ENCODE results near the gene ARHGEF1. TPM values are rescaled to one million over a fixed set of nuclear protein-coding genes. Genes with fewer than 3 reads are reported as not detected.

ARHGEF1 gene
- total RNA-seq, 5 donors from 2014 or later (not counting 1 experiment from before 2014, with no cell fraction given): 1,130 to 1,360 (median 1,288) TPM

DNA sequence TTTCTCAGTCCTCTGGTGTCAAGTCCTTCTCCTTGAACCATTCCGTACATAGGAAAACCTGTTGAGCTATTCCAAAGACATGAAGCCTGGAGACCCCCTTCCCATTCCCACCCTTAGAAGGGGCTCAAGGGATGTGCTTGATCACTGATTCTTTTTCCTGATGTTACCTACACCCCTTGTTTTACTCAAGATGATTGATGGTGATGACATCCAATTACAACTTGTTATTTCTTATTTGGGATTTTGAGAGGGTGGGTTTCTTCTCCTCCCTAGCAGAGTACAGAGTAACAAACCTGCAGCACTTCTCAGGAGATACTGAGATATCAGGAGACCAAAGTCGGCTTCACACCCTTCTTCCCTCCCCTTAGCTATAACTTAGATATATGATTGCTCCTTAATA lies 29.6 kb upstream of the ARHGEF1 start:
- Mint-ChIP-seq H3K4me3 (no peak overlapping the region), H3K9me3 (no peaks in the 10 kb centered on the region), H3K36me3 (no peaks in the 10 kb centered on the region), H3K27ac (no peak overlapping the region), H3K4me1 (no peaks in the 10 kb centered on the region), H3K27me3 (peaks cover 2 to 3% of the 10 kb centered on the region in 2 donors)
- no CpG with 5 or more reads among the region's 2 CpGs for WGBS (ENCODE audit: insufficient coverage)
- H3K4me1 ChIP-seq (ENCODE audit: control insufficient read depth in 1 of 2, extremely low read depth in 1 of 2, insufficient read depth in 2 of 2, low read length in 2 of 2): no peaks in the 10 kb centered on the region
- POLR2A ChIA-PET: no interaction called here
- H3K27me3 ChIP-seq (replicated peaks in 1 of 2; ENCODE audit: control insufficient read depth in 2 of 2, extremely low read depth in 1 of 2, insufficient read depth in 2 of 2, low read length in 1 of 2): no peaks in the 10 kb centered on the region
- no peak overlapping the region for H3K27ac ChIP-seq (ENCODE audit: low read length)
- no peaks in the 10 kb centered on the region for H3K36me3 ChIP-seq (ENCODE audit: control insufficient read depth in 2 of 2, extremely low read depth in 1 of 2, insufficient read depth in 1 of 2, low read length in 1 of 2)
- DNase-seq: no peak
- CTCF ChIA-PET: interaction anchor here in 1 of 2 donors (1.4 kb wide), 1 partner anchor 17 kb away, joined by 3 read pairs; no protein-coding TSS in a partner anchor
- no peak for ATAC-seq (replicated peaks in 1 of 4)
- H3K9me3 ChIP-seq: no peaks in the 10 kb centered on the region
- H3K4me3 ChIP-seq (ENCODE audit: control insufficient read depth in 1 of 2, extremely low read depth in 1 of 2, low read length in 1 of 2): no peak overlapping the region

DNA sequence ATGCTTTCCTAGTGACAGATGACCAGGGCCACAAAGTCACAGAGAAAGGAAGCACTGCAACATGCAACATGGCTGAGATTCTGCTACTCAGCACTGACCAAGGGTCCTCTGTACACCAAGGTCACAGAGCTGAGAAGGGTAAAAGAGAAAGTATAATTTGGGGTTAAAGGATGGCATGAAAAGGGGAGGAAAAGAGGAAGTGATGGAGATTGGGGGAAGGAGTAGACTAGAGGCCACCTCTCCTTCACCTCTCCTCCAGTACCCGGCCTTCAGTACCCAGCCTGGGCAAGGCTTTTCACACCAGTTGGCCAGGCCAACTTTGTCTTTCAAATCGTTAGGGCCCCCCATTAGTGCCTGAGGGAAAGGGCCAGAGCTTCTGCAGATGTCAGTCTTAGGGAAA lies 29.2 kb upstream of the ARHGEF1 start:
- POLR2A ChIA-PET: no interaction called here
- no peak for DNase-seq
- no peak overlapping the region for H3K4me3 Mint-ChIP-seq
- H3K36me3 ChIP-seq (ENCODE audit: control insufficient read depth in 2 of 2, extremely low read depth in 1 of 2, insufficient read depth in 1 of 2, low read length in 1 of 2): no peaks in the 10 kb centered on the region
- WGBS (ENCODE audit: insufficient coverage): no CpG with 5 or more reads among the region's 2 CpGs
- no peaks in the 10 kb centered on the region for H3K9me3 ChIP-seq
- no peak overlapping the region for H3K27ac Mint-ChIP-seq
- CTCF ChIA-PET: no interaction called here
- peaks cover 2 to 3% of the 10 kb centered on the region in 2 donors for H3K27me3 Mint-ChIP-seq
- no peaks in the 10 kb centered on the region for H3K36me3 Mint-ChIP-seq
- H3K4me1 Mint-ChIP-seq: no peaks in the 10 kb centered on the region
- no peak overlapping the region for H3K4me3 ChIP-seq (ENCODE audit: control insufficient read depth in 1 of 2, extremely low read depth in 1 of 2, low read length in 1 of 2)
- ATAC-seq (replicated peaks in 1 of 4): no peak
- no peaks in the 10 kb centered on the region for H3K27me3 ChIP-seq (replicated peaks in 1 of 2; ENCODE audit: control insufficient read depth in 2 of 2, extremely low read depth in 1 of 2, insufficient read depth in 2 of 2, low read length in 1 of 2)
- H3K9me3 Mint-ChIP-seq: no peaks in the 10 kb centered on the region
- no peak overlapping the region for H3K27ac ChIP-seq (ENCODE audit: low read length)
- H3K4me1 ChIP-seq (ENCODE audit: control insufficient read depth in 1 of 2, extremely low read depth in 1 of 2, insufficient read depth in 2 of 2, low read length in 2 of 2): no peaks in the 10 kb centered on the region

DNA sequence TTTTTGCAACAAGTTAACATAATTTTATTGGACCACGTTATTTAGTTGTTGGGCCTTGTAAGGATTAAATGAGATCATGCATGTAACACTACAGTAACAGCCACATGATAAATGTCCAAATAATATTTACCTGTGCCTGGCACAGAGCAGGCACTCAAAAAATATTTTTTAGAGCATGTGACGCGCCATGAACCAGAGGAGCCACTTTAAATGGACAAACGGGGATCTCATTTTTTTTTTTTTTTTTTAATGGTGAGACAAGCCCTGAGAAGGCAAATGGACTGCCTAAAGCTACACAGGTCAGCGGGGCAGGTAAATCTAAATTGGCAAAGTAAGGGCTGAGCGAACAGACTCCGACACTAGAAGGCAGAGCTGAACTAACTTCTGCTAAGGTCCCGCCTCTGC lies 23.8 kb upstream of the ARHGEF1 start:
- DNase-seq (no peak), ATAC-seq (replicated peaks in 1 of 4) (no peak)
- CTCF ChIA-PET: interaction anchor here (0.6 to 3.0 kb wide), 11 partner anchors 12 to 176 kb away, joined by 3 to 15 read pairs (median 6); no protein-coding TSS in a partner anchor
- H3K27me3 ChIP-seq (replicated peaks in 1 of 2; ENCODE audit: control insufficient read depth in 2 of 2, extremely low read depth in 1 of 2, insufficient read depth in 2 of 2, low read length in 1 of 2): no peaks in the 10 kb centered on the region
- no peaks in the 10 kb centered on the region for H3K9me3 Mint-ChIP-seq
- H3K27me3 Mint-ChIP-seq: no peaks in the 10 kb centered on the region
- H3K9me3 ChIP-seq: no peaks in the 10 kb centered on the region
- H3K4me1 ChIP-seq (ENCODE audit: control insufficient read depth in 1 of 2, extremely low read depth in 1 of 2, insufficient read depth in 2 of 2, low read length in 2 of 2): peaks cover 27 to 42% of the 10 kb centered on the region in 2 experiments
- H3K4me3 ChIP-seq (ENCODE audit: control insufficient read depth in 1 of 2, extremely low read depth in 1 of 2, low read length in 1 of 2): peak overlapping the region; percentile 83 to 96
- POLR2A ChIA-PET: interaction anchor here (0.6 to 1.0 kb wide), 6 partner anchors 16 to 1099 kb away, joined by 3 to 9 read pairs (median 3); no protein-coding TSS in a partner anchor
- peak overlapping the region; percentile 80 to 95 (median 93) for H3K4me3 Mint-ChIP-seq
- H3K4me1 Mint-ChIP-seq: peaks cover 37 to 41% (median 39%) of the 10 kb centered on the region in 3 donors
- peaks cover 0 to 34% of the 10 kb centered on the region in 2 donors for H3K36me3 ChIP-seq (ENCODE audit: control insufficient read depth in 2 of 2, extremely low read depth in 1 of 2, insufficient read depth in 1 of 2, low read length in 1 of 2)
- H3K27ac Mint-ChIP-seq: peak overlapping the region; percentile 96 to 99
- peaks cover 30% of the 10 kb centered on the region for H3K36me3 Mint-ChIP-seq
- H3K27ac ChIP-seq (ENCODE audit: low read length): peak overlapping the region; percentile 88
- WGBS (ENCODE audit: insufficient coverage): 4% methylated on average over 7 of the region's 8 CpGs

DNA sequence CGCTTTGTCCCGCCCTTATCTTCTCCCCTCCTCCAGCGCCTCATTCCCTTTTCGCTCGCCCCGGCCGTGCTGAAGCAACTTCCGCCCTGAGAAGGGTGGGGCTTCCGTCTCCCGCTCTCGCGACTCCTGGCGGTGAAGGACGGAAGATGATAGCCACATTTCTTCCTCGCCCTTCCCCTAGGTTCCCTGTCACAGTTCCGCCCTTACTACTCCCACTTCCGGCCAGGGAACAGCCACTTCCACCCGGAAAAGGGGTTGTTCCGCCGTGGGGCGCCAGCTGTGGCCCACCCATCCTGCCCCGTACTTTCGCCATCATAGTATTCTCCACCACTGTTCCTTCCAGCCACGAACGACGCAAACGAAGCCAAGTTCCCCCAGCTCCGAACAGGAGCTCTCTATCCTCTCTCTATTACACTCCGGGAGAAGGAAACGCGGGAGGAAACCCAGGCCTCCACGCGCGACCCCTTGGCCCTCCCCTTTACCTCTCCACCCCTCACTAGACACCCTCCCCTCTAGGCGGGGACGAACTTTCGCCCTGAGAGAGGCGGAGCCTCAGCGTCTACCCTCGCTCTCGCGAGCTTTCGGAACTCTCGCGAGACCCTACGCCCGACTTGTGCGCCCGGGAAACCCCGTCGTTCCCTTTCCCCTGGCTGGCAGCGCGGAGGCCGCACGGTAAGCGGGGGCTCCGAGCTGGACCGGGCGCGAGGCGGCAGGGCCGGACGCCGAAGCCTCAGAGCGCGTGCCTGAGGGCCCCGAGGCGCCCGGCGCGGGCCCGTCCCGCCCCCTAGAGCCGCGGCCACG lies 23.2 kb upstream of the ARHGEF1 start, which contains the start of gene RPS19:
Gene RPS19 (plus strand): TSS at position 638 of the 801 bp plus-strand sequence. CDS start 520 bp downstream, outside the sequence.
- 0% methylated on average over 73 of the region's 76 CpGs for WGBS (ENCODE audit: insufficient coverage)
- peak; percentile 93 to 99 (median 97) for DNase-seq
- no peaks in the 10 kb centered on the region for H3K9me3 Mint-ChIP-seq

DNA sequence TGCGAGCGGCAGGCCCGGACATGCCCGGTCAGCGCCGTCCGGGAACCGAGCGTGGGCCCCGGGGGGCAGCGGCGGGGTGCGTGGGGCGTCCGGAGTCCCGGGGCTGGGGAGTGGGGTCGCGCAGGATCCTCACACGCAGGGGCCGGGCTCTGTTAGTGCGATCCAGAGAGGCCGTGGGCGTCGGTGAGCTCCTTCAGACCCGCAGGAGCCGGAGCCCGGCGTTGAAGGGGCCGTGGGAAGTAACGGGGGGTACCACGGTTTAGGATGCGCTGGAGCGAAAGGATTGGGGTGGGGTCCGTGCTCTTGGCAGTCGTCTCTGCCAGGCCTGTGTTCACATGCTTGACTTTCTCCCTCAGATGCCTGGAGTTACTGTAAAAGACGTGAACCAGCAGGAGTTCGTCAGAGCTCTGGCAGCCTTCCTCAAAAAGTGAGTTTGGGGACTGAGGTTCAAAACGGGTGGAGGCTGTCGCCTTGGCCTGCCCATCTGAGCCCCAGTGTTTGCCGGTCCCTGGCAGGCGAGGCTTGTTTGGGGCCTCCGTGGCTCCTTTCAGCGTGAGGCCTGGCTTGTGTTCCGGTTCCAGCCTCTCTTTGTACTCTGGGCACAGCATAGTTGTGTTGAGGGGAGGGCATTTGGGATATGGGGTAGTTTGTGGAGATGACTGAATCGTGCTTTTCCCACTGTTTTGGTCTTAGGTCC lies 22.4 kb upstream of the ARHGEF1 start:
- ChIA-PET POLR2A (interaction anchor here (0.6 to 1.0 kb wide), 2 partner anchors 15 kb away, joined by 3 to 5 read pairs; no protein-coding TSS in a partner anchor), CTCF (interaction anchor here in 1 of 2 donors (0.6 to 3.0 kb wide), 7 partner anchors 11 to 421 kb away, joined by 3 to 15 read pairs (median 8); no protein-coding TSS in a partner anchor)
- Histone ChIP-seq H3K9me3 (no peaks in the 10 kb centered on the region), H3K4me1 (ENCODE audit: control insufficient read depth in 1 of 2, extremely low read depth in 1 of 2, insufficient read depth in 2 of 2, low read length in 2 of 2) (peaks cover 27 to 55% of the 10 kb centered on the region in 2 experiments), H3K27ac (ENCODE audit: low read length) (peak overlapping the region; percentile 64), H3K27me3 (replicated peaks in 1 of 2; ENCODE audit: control insufficient read depth in 2 of 2, extremely low read depth in 1 of 2, insufficient read depth in 2 of 2, low read length in 1 of 2) (no peaks in the 10 kb centered on the region), H3K36me3 (ENCODE audit: control insufficient read depth in 2 of 2, extremely low read depth in 1 of 2, insufficient read depth in 1 of 2, low read length in 1 of 2) (peaks cover 6 to 43% of the 10 kb centered on the region in 2 donors), H3K4me3 (ENCODE audit: control insufficient read depth in 1 of 2, extremely low read depth in 1 of 2, low read length in 1 of 2) (peak overlapping the region; percentile 83 to 96)
- H3K36me3 Mint-ChIP-seq: peaks cover 36% of the 10 kb centered on the region
- DNase-seq (peak in 4 of 35 experiments; percentile 14 to 44 (median 18)), ATAC-seq (replicated peaks in 1 of 4) (no peak)
- H3K9me3 Mint-ChIP-seq: no peaks in the 10 kb centered on the region
- peak overlapping the region; percentile 80 to 95 (median 93) for H3K4me3 Mint-ChIP-seq
- H3K27ac Mint-ChIP-seq: peak overlapping the region; percentile 89 to 92
- peaks cover 46 to 51% (median 49%) of the 10 kb centered on the region in 3 donors for H3K4me1 Mint-ChIP-seq
- no peaks in the 10 kb centered on the region for H3K27me3 Mint-ChIP-seq
- WGBS (ENCODE audit: insufficient coverage): under 1% methylated on average over 42 of the region's 45 CpGs

More for the DNA sequence above, 23.2 kb upstream of the ARHGEF1 start, which contains the start of gene RPS19:
- Mint-ChIP-seq H3K27me3 (no peaks in the 10 kb centered on the region), H3K4me1 (peaks cover 41 to 48% (median 45%) of the 10 kb centered on the region in 3 donors), H3K27ac (peak within 1 kb of the TSS; percentile 96 to 99), H3K4me3 (peak within 1 kb of the TSS; percentile 80 to 95 (median 93)), H3K36me3 (peaks cover 36% of the 10 kb centered on the region)
- H3K4me1 ChIP-seq (ENCODE audit: control insufficient read depth in 1 of 2, extremely low read depth in 1 of 2, insufficient read depth in 2 of 2, low read length in 2 of 2): peaks cover 27 to 48% of the 10 kb centered on the region in 2 experiments
- peak within 1 kb of the TSS; percentile 88 for H3K27ac ChIP-seq (ENCODE audit: low read length)
- no peaks in the 10 kb centered on the region for H3K27me3 ChIP-seq (replicated peaks in 1 of 2; ENCODE audit: control insufficient read depth in 2 of 2, extremely low read depth in 1 of 2, insufficient read depth in 2 of 2, low read length in 1 of 2)
- ChIA-PET POLR2A (interaction anchor here (0.6 to 1.0 kb wide), 6 partner anchors 15 to 1099 kb away, joined by 3 to 5 read pairs (median 3); no protein-coding TSS in a partner anchor), CTCF (interaction anchor here in 1 of 2 donors (0.6 to 3.0 kb wide), 13 partner anchors 11 to 421 kb away, joined by 3 to 15 read pairs (median 4); no protein-coding TSS in a partner anchor)
- H3K9me3 ChIP-seq: no peaks in the 10 kb centered on the region
- ATAC-seq (replicated peaks in 1 of 4): peak; percentile 86 to 90 (median 88)
- H3K4me3 ChIP-seq (ENCODE audit: control insufficient read depth in 1 of 2, extremely low read depth in 1 of 2, low read length in 1 of 2): peak within 1 kb of the TSS; percentile 83 to 96
- H3K36me3 ChIP-seq (ENCODE audit: control insufficient read depth in 2 of 2, extremely low read depth in 1 of 2, insufficient read depth in 1 of 2, low read length in 1 of 2): peaks cover 3 to 40% of the 10 kb centered on the region in 2 donors
